Activated CD4-positive, alpha-beta T cell treated with anti-CD3 and anti-CD28 coated beads, Interleukin-2, amount 10 ng/mL, durations not matched to agents 24 days and 14 days (primary cell): Measurements from ENCODE around the gene SELENOH. TPM values are rescaled to one million over a fixed set of nuclear protein-coding genes. Genes with fewer than 3 reads are reported as not detected.

Experiments used
- total RNA-seq: library from RNA; stranded (reverse); gene quantifications from 2 replicates; pipeline ENCODE4 v1.2.3, GENCODE V29; 2022

The SELENOH gene
- total RNA-seq, 1 donor from 2014 or later = 211 TPM

Other genes with a start within 250 kb of the SELENOH start
- 35.3 and 35.8 TPM in 2 replicates for gene SLC43A1, start 225.8 kb upstream of the SELENOH start, total RNA-seq
- 108 and 112 TPM in 2 replicates for gene TIMM10, start 210.7 kb upstream of the SELENOH start, total RNA-seq
- gene SMTNL1, start 203.9 kb upstream of the SELENOH start, total RNA-seq = not detected in 2 replicates
- 151 and 157 TPM in 2 replicates for gene UBE2L6, start 173.8 kb upstream of the SELENOH start, total RNA-seq
- gene SERPING1, start 143.8 kb upstream of the SELENOH start, total RNA-seq = 0.14 and 0.28 TPM in 2 replicates
- 0.40 and 0.47 TPM in 2 replicates for gene YPEL4, start 91.6 kb upstream of the SELENOH start, total RNA-seq
- gene CLP1, start 83.7 kb upstream of the SELENOH start, total RNA-seq = 18.5 and 19.8 TPM in 2 replicates
- 78.4 and 80.9 TPM in 2 replicates for gene ZDHHC5, start 73.4 kb upstream of the SELENOH start, total RNA-seq
- gene MED19, start 29.3 kb upstream of the SELENOH start, total RNA-seq = 13.9 and 15.6 TPM in 2 replicates
- gene TMX2, start 28.9 kb upstream of the SELENOH start, total RNA-seq = 99.0 and 99.2 TPM in 2 replicates
- not detected in 2 replicates for gene BTBD18, start 10.3 kb downstream of the SELENOH start, total RNA-seq
- gene CTNND1, start 20.3 kb downstream of the SELENOH start, total RNA-seq = 4.9 and 6.0 TPM in 2 replicates